MV-4-11 (cell line): ENCODE results near the gene STPG4.
A peak's percentile ranks its signal among the peaks of the same experiment; 100 is the strongest.
"Not testable (repeated sequence)": the region's sequence is repeated elsewhere in the genome, so short reads cannot be mapped to it uniquely, and the experiment has no call there.

Experiments
- DNase-seq: peaks from one replicate; lab custom pipeline; 2025; lab: John Stamatoyannopoulos, UW

Gene STPG4

GRCh38 chr2:47172922-47173695, 18.0 kb upstream of the STPG4 start:
- no peak for DNase-seq

- no peak for DNase-seq
Measured at GRCh38 chr2:47172156-47172921, 17.2 kb upstream of the STPG4 start.

- DNase-seq: no peak
Measured at GRCh38 chr2:47169784-47170183, 14.7 kb upstream of the STPG4 start.

GRCh38 chr2:47168895-47169294, 13.8 kb upstream of the STPG4 start:
- not testable (repeated sequence) for DNase-seq

- no peak for DNase-seq
Measured at GRCh38 chr2:47167149-47167548, 12.0 kb upstream of the STPG4 start.

- DNase-seq: peak; percentile 37
Measured at GRCh38 chr2:47165001-47165555, 10.0 kb upstream of the STPG4 start.

GRCh38 chr2:47162780-47163179, 7.7 kb upstream of the STPG4 start:
- no peak for DNase-seq

- DNase-seq: no peak
Measured at GRCh38 chr2:47161475-47161874, 6.4 kb upstream of the STPG4 start.

GRCh38 chr2:47160660-47161059, 5.6 kb upstream of the STPG4 start:
- DNase-seq: peak; percentile 23

GRCh38 chr2:47160211-47160610, 5.1 kb upstream of the STPG4 start:
- no peak for DNase-seq

GRCh38 chr2:47159627-47160026, 4.5 kb upstream of the STPG4 start:
- no peak for DNase-seq

GRCh38 chr2:47158576-47158975, 3.5 kb upstream of the STPG4 start:
- no peak for DNase-seq

- peak; percentile 30 for DNase-seq
Measured at GRCh38 chr2:47152803-47153202, 2.3 kb downstream of the STPG4 start.

- DNase-seq: no peak
Measured at GRCh38 chr2:47150175-47150574, 4.9 kb downstream of the STPG4 start.

- DNase-seq: no peak
Measured at GRCh38 chr2:47147021-47147420, 8.1 kb downstream of the STPG4 start.

- no peak for DNase-seq
Measured at GRCh38 chr2:47145466-47145865, 9.6 kb downstream of the STPG4 start.

GRCh38 chr2:47141520-47141919, 13.6 kb downstream of the STPG4 start:
- no peak for DNase-seq

- no peak for DNase-seq
Measured at GRCh38 chr2:47134386-47135090, 20.6 kb downstream of the STPG4 start.

GRCh38 chr2:47133046-47133445, 22.1 kb downstream of the STPG4 start:
- no peak for DNase-seq

GRCh38 chr2:47129191-47129706, 25.9 kb downstream of the STPG4 start:
- no peak for DNase-seq

GRCh38 chr2:47128705-47129104, 26.4 kb downstream of the STPG4 start:
- no peak for DNase-seq

- DNase-seq: no peak
Measured at GRCh38 chr2:47127862-47128543, 27.1 kb downstream of the STPG4 start.
